Measurements from ENCODE around the gene SMYD2.

DNA sequence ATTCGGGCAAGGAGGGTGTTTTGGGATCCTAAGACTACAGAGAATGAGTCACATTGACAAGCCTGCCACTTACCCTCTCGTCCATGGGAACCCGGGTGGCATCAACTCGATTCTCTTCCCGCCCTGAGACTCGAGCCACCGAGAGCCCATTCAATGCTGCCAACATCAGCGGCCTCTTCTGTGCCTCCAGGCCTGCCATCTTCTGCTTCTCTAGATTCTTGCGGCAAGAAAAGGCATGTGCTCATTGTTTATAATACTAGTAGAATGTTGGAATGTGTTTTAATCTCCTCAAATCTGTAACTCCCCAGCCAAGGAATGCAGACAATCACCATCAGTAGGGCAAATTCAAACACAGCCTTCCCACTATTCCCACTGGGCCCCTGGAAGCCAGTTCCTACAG lies 96.9 kb downstream of the SMYD2 start:
- TF ChIP-seq POLR2AphosphoS5 (IDR thresholded peaks at IDR 0.05; ENCODE audit: low read depth, low read length) (no peak), POLR2A (IDR thresholded peaks at IDR 0.05; ENCODE audit: low read depth, low read length) (no peak)
